Fibroblast of mammary gland (primary cell): ENCODE measurements around the gene KIF16B.

Experiments used
- DNase-seq: peaks from one replicate; pipeline ENCODE4 v3.0.0-alpha.2; 2010; ENCODE audit warnings: low read depth
- H3K4me3 ChIP-seq: 2 replicates; pipeline ENCODE4 v1.5.1; 2011; ENCODE audit warnings: low read depth, mild to moderate bottlenecking, low read length, moderate library complexity; ENCODE audit not compliant: control insufficient read depth
- CTCF ChIP-seq: conservative IDR thresholded peaks from 2 replicates; pipeline ENCODE4 v1.5.1; 2011; ENCODE audit warnings: low read depth, low read length, inconsistent platforms; ENCODE audit not compliant: control insufficient read depth, insufficient read depth

Gene KIF16B

GRCh38 chr20:16222859-16223411 is 350.3 kb downstream of the KIF16B start:
- H3K4me3 ChIP-seq = no peak overlapping the region
- TF ChIP-seq CTCF = no peak
- DNase-seq = no peak
